ENCODE data around the gene KLHL20. TPM values are rescaled to one million over a fixed set of nuclear protein-coding genes. Genes with fewer than 3 reads are reported as not detected.
"Not testable (repeated sequence)": the region's sequence is repeated elsewhere in the genome, so short reads cannot be mapped to it uniquely, and the experiment has no call there.

Gene KLHL20, protein sequence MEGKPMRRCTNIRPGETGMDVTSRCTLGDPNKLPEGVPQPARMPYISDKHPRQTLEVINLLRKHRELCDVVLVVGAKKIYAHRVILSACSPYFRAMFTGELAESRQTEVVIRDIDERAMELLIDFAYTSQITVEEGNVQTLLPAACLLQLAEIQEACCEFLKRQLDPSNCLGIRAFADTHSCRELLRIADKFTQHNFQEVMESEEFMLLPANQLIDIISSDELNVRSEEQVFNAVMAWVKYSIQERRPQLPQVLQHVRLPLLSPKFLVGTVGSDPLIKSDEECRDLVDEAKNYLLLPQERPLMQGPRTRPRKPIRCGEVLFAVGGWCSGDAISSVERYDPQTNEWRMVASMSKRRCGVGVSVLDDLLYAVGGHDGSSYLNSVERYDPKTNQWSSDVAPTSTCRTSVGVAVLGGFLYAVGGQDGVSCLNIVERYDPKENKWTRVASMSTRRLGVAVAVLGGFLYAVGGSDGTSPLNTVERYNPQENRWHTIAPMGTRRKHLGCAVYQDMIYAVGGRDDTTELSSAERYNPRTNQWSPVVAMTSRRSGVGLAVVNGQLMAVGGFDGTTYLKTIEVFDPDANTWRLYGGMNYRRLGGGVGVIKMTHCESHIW
- total RNA-seq = 10 to 100 TPM; 19.7 to 42.5 (median 25.6) TPM
- 10 to 100 TPM in 1 of 3 donors, 1 to 10 TPM in 2; 4.6 to 22.4 (median 7.7) TPM for polyA plus RNA-seq
- long read RNA-seq, donor 1, partial matches to known transcripts = 0 of 1 reads
- long read RNA-seq, donor 1, other reads (novel, unspliced or antisense) = 0 of 1 reads
- long read RNA-seq, donor 2, partial matches to known transcripts = 0 of 2 reads
- long read RNA-seq, donor 2, other reads (novel, unspliced or antisense) = 0 of 2 reads
- long read RNA-seq, donor 3, partial matches to known transcripts = 8 of 10 reads
- long read RNA-seq, donor 3, other reads (novel, unspliced or antisense) = 0 of 10 reads
- long read RNA-seq, donor 4, partial matches to known transcripts = 1 of 7 reads
- long read RNA-seq, donor 4, other reads (novel, unspliced or antisense) = 3 of 7 reads
- long read RNA-seq, donor 5, transcript KLHL20-201 (12 exons, 3,421 nt) = major isoform, 15 of 39 reads
- long read RNA-seq, donor 5, partial matches to known transcripts = 4 of 39 reads
- long read RNA-seq, donor 5, other reads (novel, unspliced or antisense) = 19 of 39 reads
- long read RNA-seq, donor 6, partial matches to known transcripts = 0 of 10 reads
- long read RNA-seq, donor 6, other reads (novel, unspliced or antisense) = 7 of 10 reads
- long read RNA-seq, donor 7, partial matches to known transcripts = 0 of 2 reads
- long read RNA-seq, donor 7, other reads (novel, unspliced or antisense) = 0 of 2 reads
- long read RNA-seq, donor 8, partial matches to known transcripts = 0 of 5 reads
- long read RNA-seq, donor 8, other reads (novel, unspliced or antisense) = 0 of 5 reads
- long read RNA-seq, donor 9, partial matches to known transcripts = 0 of 2 reads
- long read RNA-seq, donor 9, other reads (novel, unspliced or antisense) = 0 of 2 reads
- long read RNA-seq, donor 10, partial matches to known transcripts = 0 of 2 reads
- long read RNA-seq, donor 10, other reads (novel, unspliced or antisense) = 0 of 2 reads

- Histone ChIP-seq H3K4me3 (peak within 1 kb of the TSS; percentile 31 to 86 (median 58)), H3K27me3 (peaks cover 5% of the 10 kb centered on the region), H3K27ac (peak within 1 kb of the TSS; percentile 67 to 96 (median 89)), H3K4me1 (replicated peaks in 1 of 2) (peaks cover 11 to 29% of the 10 kb centered on the region in 2 donors), H3K9me3 (replicated peaks in 1 of 3) (no peaks in the 10 kb centered on the region), H3K36me3 (replicated peaks in 1 of 2) (no peaks in the 10 kb centered on the region)
- intact Hi-C loops (cut with DNase I) = no loop called here
- 0 to 1% (median 0%) methylated on average over 25 to 43 of the region's 43 CpGs for WGBS, 4 donors
- DNase-seq = peak; percentile 82 to 91 (median 86)
- TF ChIP-seq CTCF (IDR thresholded peaks at IDR 0.05) (peak in 3 of 6 experiments; percentile 8 to 24 (median 17)), POLR2A (IDR thresholded peaks at IDR 0.05) (peak; percentile 70 to 91)
These were observed at the start of gene KLHL20 for GRCh38 chr1:173714759-173715537. Gene KLHL20 (plus strand): TSS chr1:173714981. CDS start chr1:173716044, 1,063 bp downstream.

DNA sequence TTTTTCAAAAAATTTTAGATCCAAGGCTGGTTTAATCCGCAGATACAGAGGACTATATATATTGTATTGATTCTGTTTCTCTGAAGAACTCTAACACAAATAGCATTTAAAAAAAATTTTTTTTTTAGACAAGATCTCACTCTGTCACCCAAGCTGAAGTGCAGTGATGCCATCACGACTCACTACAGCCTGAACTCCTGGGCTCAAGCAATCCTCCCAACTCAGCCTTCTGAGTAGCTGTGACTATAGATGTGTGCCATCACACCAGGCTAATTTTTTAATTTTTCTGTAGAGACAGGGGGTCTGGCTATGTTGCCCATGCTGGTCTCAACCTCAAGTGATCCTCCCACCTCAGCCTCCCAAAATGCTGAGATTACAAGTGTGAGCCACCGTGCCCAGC lies 48.1 kb upstream of the KLHL20 start:
- DNase-seq = no peak
- no peaks in the 10 kb centered on the region for H3K36me3 ChIP-seq (replicated peaks in 1 of 2)
- no peak overlapping the region for H3K4me3 ChIP-seq
- H3K27ac ChIP-seq = no peak overlapping the region
- peaks cover 0 to 7% of the 10 kb centered on the region in 2 donors for H3K4me1 ChIP-seq (replicated peaks in 1 of 2)
- peaks cover 4% of the 10 kb centered on the region for H3K27me3 ChIP-seq
- no peaks in the 10 kb centered on the region for H3K9me3 ChIP-seq (replicated peaks in 1 of 3)
- intact Hi-C loops (cut with DNase I) = no loop called here
- 91 to 98% (median 94%) methylated on average over 3 of the region's 3 CpGs for WGBS, 4 donors
- no peak for TF ChIP-seq POLR2A (IDR thresholded peaks at IDR 0.05)
- no peak for TF ChIP-seq CTCF (IDR thresholded peaks at IDR 0.05)

DNA sequence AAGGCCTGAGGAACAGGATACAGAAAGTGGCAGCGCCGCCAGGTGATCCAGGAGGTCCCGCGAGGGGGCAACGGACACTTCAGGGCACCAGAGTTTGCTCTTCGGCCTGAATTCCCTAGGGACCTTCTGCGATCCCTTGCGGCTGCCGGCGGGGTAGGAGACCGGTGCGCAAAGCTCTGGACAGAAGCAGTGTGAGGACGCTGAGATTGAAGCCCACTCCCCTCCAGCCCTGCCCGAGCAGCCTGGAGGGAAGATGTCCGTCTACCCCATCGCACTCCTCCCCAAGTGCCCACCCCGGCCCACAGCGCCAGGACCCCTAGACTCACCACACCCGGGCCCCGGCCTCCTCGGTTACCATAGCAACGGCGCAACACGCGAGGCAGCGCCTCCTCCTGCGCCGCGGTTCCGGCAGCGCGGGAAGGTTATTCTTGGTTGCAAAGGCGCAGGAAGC lies 45.3 kb upstream of the KLHL20 start, which contains the start of gene ANKRD45:
TSS of gene ANKRD45 (minus strand) at position 361 of the 451 bp plus-strand sequence. CDS start 10,433 bp downstream, outside the sequence.
- H3K36me3 ChIP-seq (replicated peaks in 1 of 2) = no peaks in the 10 kb centered on the region
- H3K9me3 ChIP-seq (replicated peaks in 1 of 3) = no peaks in the 10 kb centered on the region
- intact Hi-C loops (cut with DNase I) = no loop called here
- H3K27ac ChIP-seq = no peak within 1 kb of the TSS
- WGBS, 4 donors = 2 to 3% (median 3%) methylated on average over 15 to 33 of the region's 33 CpGs
- no peak for TF ChIP-seq CTCF (IDR thresholded peaks at IDR 0.05)
- TF ChIP-seq POLR2A (IDR thresholded peaks at IDR 0.05) = no peak
- peaks cover 0 to 7% of the 10 kb centered on the region in 2 donors for H3K4me1 ChIP-seq (replicated peaks in 1 of 2)
- H3K4me3 ChIP-seq = peak within 1 kb of the TSS in 2 of 4 donors; percentile 46 to 65
- DNase-seq = peak; percentile 47 to 73 (median 62)
- H3K27me3 ChIP-seq = peaks cover 4% of the 10 kb centered on the region

DNA sequence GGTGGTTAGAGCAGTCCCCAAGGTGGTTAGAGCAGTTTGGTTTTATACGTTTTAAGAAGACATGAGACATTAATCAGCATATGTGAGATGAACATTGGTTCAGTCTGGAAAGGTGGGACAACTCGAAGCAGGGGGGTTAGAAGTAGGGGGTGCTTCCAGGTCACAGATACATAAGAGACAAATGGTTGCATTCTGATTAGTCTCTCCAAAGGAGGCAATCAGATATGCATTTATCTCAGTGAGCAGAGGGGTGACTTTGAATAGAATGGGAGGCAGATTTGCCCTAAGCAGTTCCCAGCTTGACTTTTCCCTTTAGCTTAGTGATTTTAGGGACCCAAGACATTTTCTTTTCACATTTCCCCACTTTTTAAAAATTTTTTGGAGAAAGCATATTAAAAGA lies 40.3 kb upstream of the KLHL20 start:
- H3K27ac ChIP-seq; H3K9me3 ChIP-seq (replicated peaks in 1 of 3); H3K27me3 ChIP-seq; intact Hi-C loops (cut with DNase I); H3K4me1 ChIP-seq (replicated peaks in 1 of 2); H3K36me3 ChIP-seq (replicated peaks in 1 of 2); H3K4me3 ChIP-seq; DNase-seq: not testable (repeated sequence)
- 56 to 75% (median 69%) methylated on average over 2 of the region's 2 CpGs for WGBS, 4 donors

DNA sequence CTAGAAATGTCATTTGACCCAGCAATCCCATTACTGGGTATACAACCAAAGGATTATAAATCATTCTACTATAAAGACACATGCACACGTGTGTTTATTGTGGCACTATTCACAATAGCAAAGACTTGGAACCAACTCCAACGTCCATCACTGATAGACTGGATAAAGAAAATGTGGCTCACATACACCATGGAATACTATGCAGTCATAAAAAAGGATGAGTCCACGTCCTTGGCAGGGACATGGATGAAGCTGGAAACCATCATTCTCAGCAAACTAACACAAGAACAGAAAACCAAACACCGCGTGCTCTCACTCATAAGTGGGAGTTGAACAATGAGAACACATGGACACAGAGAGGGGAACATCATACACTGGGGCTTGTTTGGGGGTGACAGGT lies 34.6 kb upstream of the KLHL20 start:
- H3K36me3 ChIP-seq (replicated peaks in 1 of 2); H3K27me3 ChIP-seq; H3K27ac ChIP-seq; DNase-seq; intact Hi-C loops (cut with DNase I); H3K4me1 ChIP-seq (replicated peaks in 1 of 2); H3K9me3 ChIP-seq (replicated peaks in 1 of 3); H3K4me3 ChIP-seq: not testable (repeated sequence)
- WGBS, 4 donors = 69 to 83% (median 74%) methylated on average over 5 of the region's 5 CpGs
